ENCODE data around the gene PNPLA6. TPM values are rescaled to one million over a fixed set of nuclear protein-coding genes. Genes with fewer than 3 reads are reported as not detected.

Gene PNPLA6
- total and polyA plus RNA-seq, 9 of the 15 experiments (the other 6 are each of a cell fraction or from before 2014, with no cell fraction given), result 0.07 to 30.2 (median 8.3) TPM

GRCh38 chr19:7494416-7495098, 41.0 kb upstream of the PNPLA6 start (continued):
- TF ChIP-seq JUN (IDR thresholded peaks at IDR 0.05; ENCODE audit: borderline replicate concordance, low read depth, low read length) (no peak), JUN (CRISPR knock-in tag; IDR thresholded peaks at IDR 0.05; ENCODE audit: borderline replicate concordance) (no peak), ZSCAN32 (CRISPR knock-in tag; IDR thresholded peaks at IDR 0.05) (no peak), RAD21 (CRISPR knock-in tag; conservative IDR thresholded peaks at IDR 0.05 in 1 of 2, IDR thresholded peaks at IDR 0.05 in 1 of 2) (peak in 1 of 2 experiments; percentile 23; a peak in 2 of 4 replicates), KDM1A (IDR thresholded peaks at IDR 0.05) (no peak), ZNF584 (CRISPR knock-in tag; IDR thresholded peaks at IDR 0.05; ENCODE audit: low read depth) (no peak), ZNF699 (CRISPR knock-in tag; IDR thresholded peaks at IDR 0.05; ENCODE audit: insufficient replicate concordance) (no peak), SNIP1 (IDR thresholded peaks at IDR 0.05; ENCODE audit: low read depth) (no peak), ATF1 (CRISPR knock-in tag; IDR thresholded peaks at IDR 0.05) (no peak), ATF1 (tag; IDR thresholded peaks at IDR 0.05) (peak; percentile 66), YBX1 (IDR thresholded peaks at IDR 0.05) (no peak), DDX20 (tag; IDR thresholded peaks at IDR 0.05; ENCODE audit: low read depth) (no peak), ZNF143 (CRISPR knock-in tag; IDR thresholded peaks at IDR 0.05) (no peak), PTBP1 (IDR thresholded peaks at IDR 0.05; ENCODE audit: low read depth, low read length) (no peak), TARDBP (IDR thresholded peaks at IDR 0.05) (0 out of 2 replicates have a peak, but pooled peaks have one; percentile 20), ZNF77 (CRISPR knock-in tag; IDR thresholded peaks at IDR 0.05) (no peak), SOX6 (IDR thresholded peaks at IDR 0.05) (no peak), CHD1 (IDR thresholded peaks at IDR 0.05; ENCODE audit: low read length) (no peak), ZNF3 (CRISPR knock-in tag; IDR thresholded peaks at IDR 0.05) (no peak), KHSRP (IDR thresholded peaks at IDR 0.05) (no peak), DNMT1 (IDR thresholded peaks at IDR 0.05) (peak; percentile 29; the same call in 1 of the 2 replicates), ARID3B (CRISPR knock-in tag; IDR thresholded peaks at IDR 0.05; ENCODE audit: borderline replicate concordance) (no peak), JUNB (CRISPR knock-in tag; conservative IDR thresholded peaks at IDR 0.05) (no peak), CGGBP1 (CRISPR knock-in tag; IDR thresholded peaks at IDR 0.05) (no peak), E2F6 (IDR thresholded peaks at IDR 0.05; ENCODE audit: borderline replicate concordance in 1 of 2, extremely low read depth in 1 of 2, insufficient read depth in 1 of 2, insufficient read length in 1 of 2, low read depth in 1 of 2, low read length in 1 of 2, poor library complexity in 1 of 2, severe bottlenecking in 1 of 2) (no peak)
